ENCODE measurements around the gene SETD1A.

The SETD1A gene

DNA sequence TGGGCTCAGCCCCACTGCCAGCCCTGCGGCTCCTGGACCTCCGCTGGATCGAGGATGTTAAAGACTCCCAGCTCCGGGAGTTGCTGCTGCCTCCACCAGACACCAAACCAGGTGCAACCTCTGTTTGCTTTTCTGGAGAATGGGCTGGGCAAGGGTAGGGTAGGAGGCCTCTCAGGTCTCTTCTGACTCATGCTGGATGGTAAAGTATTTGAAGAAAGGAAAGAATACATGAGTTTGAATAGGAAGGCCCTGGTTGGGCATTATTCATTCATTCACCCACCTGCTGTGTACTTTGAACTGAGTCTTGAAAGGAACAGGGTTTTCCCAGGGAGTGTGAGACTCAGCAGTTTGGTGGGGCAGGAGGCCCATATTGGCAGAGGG is 15.1 kb upstream of the SETD1A start:
- no peak for DNase-seq (ENCODE audit: low read depth)
- TF ChIP-seq, protein P1, sequence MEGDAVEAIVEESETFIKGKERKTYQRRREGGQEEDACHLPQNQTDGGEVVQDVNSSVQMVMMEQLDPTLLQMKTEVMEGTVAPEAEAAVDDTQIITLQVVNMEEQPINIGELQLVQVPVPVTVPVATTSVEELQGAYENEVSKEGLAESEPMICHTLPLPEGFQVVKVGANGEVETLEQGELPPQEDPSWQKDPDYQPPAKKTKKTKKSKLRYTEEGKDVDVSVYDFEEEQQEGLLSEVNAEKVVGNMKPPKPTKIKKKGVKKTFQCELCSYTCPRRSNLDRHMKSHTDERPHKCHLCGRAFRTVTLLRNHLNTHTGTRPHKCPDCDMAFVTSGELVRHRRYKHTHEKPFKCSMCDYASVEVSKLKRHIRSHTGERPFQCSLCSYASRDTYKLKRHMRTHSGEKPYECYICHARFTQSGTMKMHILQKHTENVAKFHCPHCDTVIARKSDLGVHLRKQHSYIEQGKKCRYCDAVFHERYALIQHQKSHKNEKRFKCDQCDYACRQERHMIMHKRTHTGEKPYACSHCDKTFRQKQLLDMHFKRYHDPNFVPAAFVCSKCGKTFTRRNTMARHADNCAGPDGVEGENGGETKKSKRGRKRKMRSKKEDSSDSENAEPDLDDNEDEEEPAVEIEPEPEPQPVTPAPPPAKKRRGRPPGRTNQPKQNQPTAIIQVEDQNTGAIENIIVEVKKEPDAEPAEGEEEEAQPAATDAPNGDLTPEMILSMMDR (conservative IDR thresholded peaks at IDR 0.05; ENCODE audit: low read depth, low read length), result no peak
- no peak overlapping the region for H3K4me3 ChIP-seq (ENCODE audit: low read depth, low read length)

DNA sequence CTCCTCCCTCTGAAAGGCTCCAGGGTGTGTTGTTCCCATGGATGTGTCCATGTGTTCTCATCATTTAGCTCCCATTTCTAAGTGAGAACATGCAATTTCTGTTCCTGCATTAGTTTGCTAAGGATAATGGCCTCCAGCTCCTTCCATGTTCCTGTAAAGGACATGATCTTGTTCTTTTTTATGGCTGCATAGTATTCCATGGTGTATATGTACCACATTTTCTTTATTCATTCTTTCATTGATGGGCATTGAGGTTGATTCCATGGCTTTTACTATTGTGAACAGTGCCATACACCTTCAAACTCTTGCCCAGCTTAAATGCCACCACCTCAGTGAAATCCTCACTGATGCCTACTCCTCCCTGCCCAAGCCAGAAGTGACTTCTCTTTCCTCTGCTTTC is 13.2 kb upstream of the SETD1A start:
- DNase-seq (ENCODE audit: low read depth), result no peak
- no peak overlapping the region for H3K4me3 ChIP-seq (ENCODE audit: low read depth, low read length)
- TF ChIP-seq, protein P1 (conservative IDR thresholded peaks at IDR 0.05; ENCODE audit: low read depth, low read length), result no peak

DNA sequence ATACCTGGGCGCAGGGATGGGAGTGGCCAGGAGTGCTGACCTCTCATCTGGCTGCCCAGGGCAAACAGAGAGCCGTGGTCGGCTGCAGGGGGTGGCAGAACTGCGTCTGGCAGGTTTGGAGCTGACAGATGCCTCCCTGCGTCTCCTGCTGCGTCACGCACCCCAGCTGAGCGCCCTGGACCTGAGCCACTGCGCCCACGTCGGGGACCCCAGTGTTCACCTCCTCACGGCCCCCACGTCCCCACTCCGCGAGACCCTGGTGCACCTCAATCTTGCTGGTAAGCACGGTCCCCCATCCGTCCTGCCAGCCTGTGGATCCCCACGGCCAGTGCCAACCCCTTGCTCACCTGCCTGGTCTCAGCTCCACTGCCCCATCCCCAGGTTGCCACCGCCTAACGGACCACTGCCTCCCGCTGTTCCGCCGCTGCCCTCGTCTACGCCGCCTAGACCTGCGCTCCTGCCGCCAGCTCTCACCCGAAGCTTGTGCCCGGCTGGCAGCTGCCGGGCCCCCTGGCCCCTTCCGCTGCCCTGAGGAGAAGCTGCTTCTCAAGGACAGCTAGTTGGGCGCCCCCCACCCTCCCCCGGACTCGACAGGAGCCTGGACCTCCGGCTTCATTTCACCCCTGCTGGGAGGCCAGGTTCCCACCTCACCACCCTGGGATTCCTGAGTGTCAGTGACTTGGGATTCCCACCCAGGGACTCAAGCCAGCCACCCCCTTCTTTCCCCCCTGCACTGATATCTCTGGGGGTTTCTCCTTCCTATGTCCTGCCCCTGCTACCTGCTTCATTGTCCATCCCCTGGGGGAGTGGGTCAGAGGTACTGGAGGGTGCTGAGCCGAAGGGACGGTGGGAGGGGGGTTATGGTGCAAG is 10.6 kb upstream of the SETD1A start:
- DNase-seq (ENCODE audit: low read depth), result no peak
- TF ChIP-seq, protein P1 (conservative IDR thresholded peaks at IDR 0.05; ENCODE audit: low read depth, low read length), result no peak
- no peak overlapping the region for H3K4me3 ChIP-seq (ENCODE audit: low read depth, low read length)

DNA sequence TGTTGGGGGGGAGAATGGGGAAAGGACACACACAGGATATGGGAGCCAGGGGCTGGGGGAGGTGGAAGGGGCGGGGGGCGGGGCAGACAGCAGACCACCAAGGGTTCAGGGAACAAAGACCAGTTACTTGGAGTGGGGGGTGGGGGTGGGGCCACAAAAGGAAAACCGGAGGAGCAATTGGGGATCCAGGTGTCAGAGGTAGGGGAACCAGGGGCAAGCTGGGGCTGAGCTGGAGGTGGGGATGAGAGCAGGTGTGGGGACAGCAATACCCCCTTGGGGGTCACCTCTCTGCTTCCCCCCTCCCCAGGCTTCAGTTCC is 10.1 kb upstream of the SETD1A start:
- TF ChIP-seq, protein P1 (conservative IDR thresholded peaks at IDR 0.05; ENCODE audit: low read depth, low read length), result no peak
- DNase-seq (ENCODE audit: low read depth), result no peak
- no peak overlapping the region for H3K4me3 ChIP-seq (ENCODE audit: low read depth, low read length)

DNA sequence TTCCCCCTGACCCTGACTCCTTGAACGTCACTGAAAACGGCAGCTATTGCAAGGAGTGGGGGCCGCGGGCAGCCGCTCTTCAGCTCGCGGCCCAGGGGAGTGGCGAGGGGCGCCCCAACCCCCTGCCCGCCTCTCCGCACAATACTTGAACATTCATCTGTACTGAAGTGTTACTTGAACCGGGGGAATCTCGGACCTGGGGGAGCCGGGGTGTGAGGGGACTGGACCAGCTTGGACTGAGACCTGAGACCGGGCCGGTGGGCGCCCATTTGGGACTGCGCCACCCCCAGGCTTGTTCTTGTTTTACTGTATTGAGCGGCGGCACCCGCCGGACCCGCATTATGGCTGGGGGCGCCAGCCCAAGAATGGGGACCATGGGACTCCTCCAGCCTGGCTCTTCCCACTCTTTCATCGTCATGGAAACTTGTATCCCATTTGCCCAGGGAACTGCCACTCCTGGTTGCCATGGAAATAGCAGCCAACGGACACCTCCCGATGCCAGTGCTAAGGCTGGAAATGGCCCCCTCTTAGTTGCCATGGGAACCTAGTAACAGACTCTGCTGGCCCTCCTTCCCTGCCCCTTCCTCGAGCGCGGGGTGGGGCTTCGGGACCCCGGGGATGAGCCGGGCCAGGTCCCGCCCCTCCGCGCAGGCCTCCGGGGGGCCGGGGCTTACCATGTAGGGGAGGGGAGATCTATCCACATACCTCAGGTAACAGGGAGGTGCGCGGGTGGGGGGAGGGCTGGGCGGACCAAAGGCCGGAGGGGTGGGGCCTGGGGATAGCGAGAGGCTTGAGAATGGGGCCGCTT is 9.5 kb upstream of the SETD1A start:
- H3K4me3 ChIP-seq (ENCODE audit: low read depth, low read length), result peak overlapping the region; percentile 77
- TF ChIP-seq, protein P1 (conservative IDR thresholded peaks at IDR 0.05; ENCODE audit: low read depth, low read length), result no peak
- peak; percentile 99 for DNase-seq (ENCODE audit: low read depth)

DNA sequence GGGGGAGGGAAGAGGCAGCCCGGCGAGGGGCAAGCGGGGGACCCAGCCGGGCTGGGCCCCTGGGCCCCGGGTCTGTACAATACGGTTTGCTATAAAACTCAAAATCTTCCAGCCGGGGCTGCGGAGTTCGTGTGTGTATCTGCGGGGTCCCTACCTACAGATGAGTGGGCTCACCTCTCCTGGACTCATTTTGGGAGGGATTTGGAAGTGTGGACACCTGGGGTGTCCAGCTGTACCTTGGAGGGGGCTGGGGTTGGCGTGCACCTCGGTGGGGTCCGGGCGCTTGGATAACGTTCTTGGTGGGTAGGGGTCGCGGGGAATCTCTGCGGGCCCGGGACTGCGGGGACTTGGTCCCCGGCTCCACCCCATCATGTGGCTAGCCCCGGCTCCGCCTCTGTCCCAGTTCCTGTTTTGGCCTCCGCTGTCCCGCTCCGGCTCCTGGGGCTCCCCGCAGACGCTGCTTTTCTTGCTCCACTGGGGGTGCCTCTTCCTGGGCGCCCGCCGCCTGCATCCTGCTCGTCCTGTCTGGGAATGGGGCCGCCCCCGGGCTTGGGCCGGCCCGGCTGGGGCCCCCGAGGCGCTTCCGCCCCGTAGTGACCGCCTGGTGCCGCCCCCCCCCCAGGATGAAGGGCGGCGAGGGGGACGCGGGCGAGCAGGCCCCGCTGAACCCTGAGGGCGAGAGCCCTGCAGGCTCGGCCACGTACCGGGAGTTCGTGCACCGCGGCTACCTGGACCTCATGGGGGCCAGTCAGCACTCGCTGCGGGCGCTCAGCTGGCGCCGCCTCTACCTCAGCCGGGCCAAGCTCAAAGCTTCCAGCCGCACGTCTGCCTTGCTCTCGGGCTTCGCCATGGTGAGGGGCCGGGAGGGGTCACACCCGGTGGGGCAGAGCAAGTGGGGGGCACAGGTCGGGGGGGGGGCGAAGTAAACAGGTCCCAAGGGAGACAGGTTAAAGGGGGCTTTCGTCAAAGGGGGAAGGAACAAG is 8.6 kb upstream of the SETD1A start, which contains the start of gene ORAI3:
TSS of gene ORAI3 (plus strand) at position 402 of the 983 bp plus-strand sequence. CDS start at position 624, 222 bp downstream.
- peak; percentile 70 for DNase-seq (ENCODE audit: low read depth)
- TF ChIP-seq, protein P1 (conservative IDR thresholded peaks at IDR 0.05; ENCODE audit: low read depth, low read length), result no peak
- peak within 1 kb of the TSS; percentile 77 for H3K4me3 ChIP-seq (ENCODE audit: low read depth, low read length)

All from choroid plexus epithelial cell (primary cell).